ENCODE results near the gene OR1I1. TPM values are rescaled to one million over a fixed set of nuclear protein-coding genes. Genes with fewer than 3 reads are reported as not detected.

OR1I1 gene
- polyA plus RNA-seq, 1 donor from 2014 or later = not detected

- TF ChIP-seq REST (IDR thresholded peaks at IDR 0.05; ENCODE audit: borderline replicate concordance) = no peak
- no peak for TF ChIP-seq SMC3 (conservative IDR thresholded peaks at IDR 0.05; ENCODE audit: poor library complexity)
- no peak for TF ChIP-seq EP300 (conservative IDR thresholded peaks at IDR 0.05; ENCODE audit: poor library complexity, severe bottlenecking)
- no peak for TF ChIP-seq POLR2AphosphoS5 (IDR thresholded peaks at IDR 0.05)
- no peak for TF ChIP-seq RAD21 (conservative IDR thresholded peaks at IDR 0.05)
- TF ChIP-seq CTCF (IDR thresholded peaks at IDR 0.05; ENCODE audit: poor library complexity, severe bottlenecking) = no peak
- no peak for TF ChIP-seq EZH2 (IDR thresholded peaks at IDR 0.05; ENCODE audit: borderline replicate concordance, insufficient read depth, low read length, poor library complexity, severe bottlenecking)
- no peak for TF ChIP-seq TAF1 (IDR thresholded peaks at IDR 0.05; ENCODE audit: low read depth)
- no peak for TF ChIP-seq MXI1 (conservative IDR thresholded peaks at IDR 0.05; ENCODE audit: poor library complexity, severe bottlenecking)
- Histone ChIP-seq H3K27me3 (ENCODE audit: insufficient read depth, low read depth, low read length) (peaks cover 14% of the 10 kb centered on the region), H3K9me3 (ENCODE audit: low read length) (peaks cover 2% of the 10 kb centered on the region), H3K4me2 (ENCODE audit: low read length) (no peak overlapping the region), H3K79me2 (replicated peaks; ENCODE audit: insufficient read depth, low read length) (no peaks in the 10 kb centered on the region), H3K9me2 (ENCODE audit: insufficient read depth, low read length) (no peaks in the 10 kb centered on the region), H3K27ac (ENCODE audit: low read length) (no peak overlapping the region), H3F3A (ENCODE audit: insufficient read depth, low read length, poor library complexity, severe bottlenecking) (no peaks in the 10 kb centered on the region), H3K4me3 (ENCODE audit: low read length) (no peak overlapping the region), H4K20me1 (ENCODE audit: insufficient read depth) (no peaks in the 10 kb centered on the region), H3K9ac (ENCODE audit: low read length) (no peak overlapping the region), H3K36me3 (ENCODE audit: insufficient read depth, low read length) (no peaks in the 10 kb centered on the region), H2AFZ (ENCODE audit: low read depth, low read length) (no peak overlapping the region)
Measured at GRCh38 chr19:15104411-15104810, 22.4 kb downstream of the OR1I1 start.

- no peaks in the 10 kb centered on the region for H3K9me2 ChIP-seq (ENCODE audit: insufficient read depth, low read length)
- H2AFZ ChIP-seq (ENCODE audit: low read depth, low read length) = no peak overlapping the region
Measured at GRCh38 chr19:15105044-15105443, 23.0 kb downstream of the OR1I1 start.

More at GRCh38 chr19:15105044-15105443, 23.0 kb downstream of the OR1I1 start:
- no peak for TF ChIP-seq MXI1 (conservative IDR thresholded peaks at IDR 0.05; ENCODE audit: poor library complexity, severe bottlenecking)
- TF ChIP-seq REST (IDR thresholded peaks at IDR 0.05; ENCODE audit: borderline replicate concordance) = no peak
- no peak for TF ChIP-seq EZH2 (IDR thresholded peaks at IDR 0.05; ENCODE audit: borderline replicate concordance, insufficient read depth, low read length, poor library complexity, severe bottlenecking)
- TF ChIP-seq EP300 (conservative IDR thresholded peaks at IDR 0.05; ENCODE audit: poor library complexity, severe bottlenecking) = no peak
- TF ChIP-seq POLR2AphosphoS5 (IDR thresholded peaks at IDR 0.05) = no peak
- TF ChIP-seq CTCF (IDR thresholded peaks at IDR 0.05; ENCODE audit: poor library complexity, severe bottlenecking) = no peak
- no peak for TF ChIP-seq SMC3 (conservative IDR thresholded peaks at IDR 0.05; ENCODE audit: poor library complexity)
- TF ChIP-seq RAD21 (conservative IDR thresholded peaks at IDR 0.05) = no peak
- no peak for TF ChIP-seq TAF1 (IDR thresholded peaks at IDR 0.05; ENCODE audit: low read depth)
- Histone ChIP-seq H4K20me1 (ENCODE audit: insufficient read depth) (no peaks in the 10 kb centered on the region), H3K27ac (ENCODE audit: low read length) (no peak overlapping the region), H3K4me3 (ENCODE audit: low read length) (no peak overlapping the region), H3K79me2 (replicated peaks; ENCODE audit: insufficient read depth, low read length) (no peaks in the 10 kb centered on the region), H3K36me3 (ENCODE audit: insufficient read depth, low read length) (no peaks in the 10 kb centered on the region), H3K4me2 (ENCODE audit: low read length) (no peak overlapping the region), H3K9me3 (ENCODE audit: low read length) (peaks cover 2% of the 10 kb centered on the region), H3F3A (ENCODE audit: insufficient read depth, low read length, poor library complexity, severe bottlenecking) (no peaks in the 10 kb centered on the region), H3K27me3 (ENCODE audit: insufficient read depth, low read depth, low read length) (peaks cover 14% of the 10 kb centered on the region), H3K9ac (ENCODE audit: low read length) (no peak overlapping the region)
